ENCODE data around the gene CLDN14.

The CLDN14 gene

DNA sequence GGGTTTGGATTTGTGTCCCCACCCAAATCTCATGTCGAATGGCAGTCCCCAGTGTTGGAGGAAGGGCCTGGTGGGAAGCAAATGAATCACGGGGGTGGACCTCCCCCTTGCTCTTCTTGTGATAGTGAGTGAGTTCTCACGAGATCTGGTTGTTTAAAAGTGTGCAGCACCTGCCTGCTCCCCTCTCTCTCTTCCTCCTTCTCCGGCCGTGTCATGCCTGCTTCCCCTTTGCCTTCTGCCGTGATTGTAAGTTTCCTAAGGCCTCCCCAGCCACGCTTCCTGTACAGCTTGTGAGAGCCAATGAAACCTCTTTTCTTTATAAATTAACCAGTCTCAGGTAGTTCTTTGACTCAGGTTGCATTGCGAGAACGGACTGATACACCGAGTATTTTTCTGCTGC is 15.9 kb downstream of the CLDN14 start:
- Histone ChIP-seq H2AFZ (ENCODE audit: low read length) (no peak overlapping the region), H3K4me2 (ENCODE audit: low read depth, low read length) (no peak overlapping the region), H3K4me1 (ENCODE audit: low read length) (0 out of 2 replicates have a peak, but pooled peaks cover 6% of the 10 kb centered on the region), H4K20me1 (ENCODE audit: insufficient read depth, low read length) (no peaks in the 10 kb centered on the region), H3K27me3 (replicated peaks; ENCODE audit: insufficient read depth, low read length) (no peaks in the 10 kb centered on the region), H3K79me2 (ENCODE audit: low read length) (no peaks in the 10 kb centered on the region), H3K27ac (ENCODE audit: low read length) (no peak overlapping the region), H3K9me3 (replicated peaks; ENCODE audit: insufficient read depth, low read length) (no peaks in the 10 kb centered on the region), H3K36me3 (replicated peaks; ENCODE audit: insufficient read depth, low read length) (no peaks in the 10 kb centered on the region), H3K9ac (ENCODE audit: low read length) (no peak overlapping the region), H3K9me2 (replicated peaks; ENCODE audit: insufficient read depth, low read length) (no peaks in the 10 kb centered on the region), H3F3A (ENCODE audit: insufficient read depth, low read length) (no peaks in the 10 kb centered on the region), H3K4me3 (ENCODE audit: low read length) (no peak overlapping the region)
- TF ChIP-seq, protein P1, sequence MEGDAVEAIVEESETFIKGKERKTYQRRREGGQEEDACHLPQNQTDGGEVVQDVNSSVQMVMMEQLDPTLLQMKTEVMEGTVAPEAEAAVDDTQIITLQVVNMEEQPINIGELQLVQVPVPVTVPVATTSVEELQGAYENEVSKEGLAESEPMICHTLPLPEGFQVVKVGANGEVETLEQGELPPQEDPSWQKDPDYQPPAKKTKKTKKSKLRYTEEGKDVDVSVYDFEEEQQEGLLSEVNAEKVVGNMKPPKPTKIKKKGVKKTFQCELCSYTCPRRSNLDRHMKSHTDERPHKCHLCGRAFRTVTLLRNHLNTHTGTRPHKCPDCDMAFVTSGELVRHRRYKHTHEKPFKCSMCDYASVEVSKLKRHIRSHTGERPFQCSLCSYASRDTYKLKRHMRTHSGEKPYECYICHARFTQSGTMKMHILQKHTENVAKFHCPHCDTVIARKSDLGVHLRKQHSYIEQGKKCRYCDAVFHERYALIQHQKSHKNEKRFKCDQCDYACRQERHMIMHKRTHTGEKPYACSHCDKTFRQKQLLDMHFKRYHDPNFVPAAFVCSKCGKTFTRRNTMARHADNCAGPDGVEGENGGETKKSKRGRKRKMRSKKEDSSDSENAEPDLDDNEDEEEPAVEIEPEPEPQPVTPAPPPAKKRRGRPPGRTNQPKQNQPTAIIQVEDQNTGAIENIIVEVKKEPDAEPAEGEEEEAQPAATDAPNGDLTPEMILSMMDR (IDR thresholded peaks at IDR 0.05; ENCODE audit: low read length): no peak
- TF ChIP-seq EZH2phosphoT487 (IDR thresholded peaks at IDR 0.05; ENCODE audit: low read length) (no peak), EZH2 (optimal IDR thresholded peaks at IDR 0.05; ENCODE audit: low read depth, low read length) (no peak)
- DNase-seq: no peak

DNA sequence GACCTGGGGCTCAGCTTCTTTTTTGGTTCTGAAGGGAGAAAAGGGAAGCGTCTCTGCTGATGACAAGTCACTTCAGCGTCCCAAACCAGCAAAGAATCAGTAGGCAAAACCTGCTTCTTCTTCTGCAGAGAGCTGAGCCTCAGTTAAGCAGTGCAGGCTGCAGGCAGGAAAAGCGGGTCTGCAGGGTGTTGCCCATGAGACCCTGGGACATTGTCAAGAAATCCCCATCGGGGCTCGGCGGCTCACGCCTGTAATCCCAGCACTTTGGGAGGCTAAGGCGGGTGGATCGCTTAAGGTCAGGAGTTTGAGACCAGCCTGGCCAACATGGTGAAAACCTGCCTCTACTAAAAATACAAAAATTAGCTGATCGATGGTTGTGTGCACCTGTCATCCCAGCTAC is 16.7 kb downstream of the CLDN14 start:
- TF ChIP-seq EZH2 (optimal IDR thresholded peaks at IDR 0.05; ENCODE audit: low read depth, low read length): no peak
- TF ChIP-seq, protein P1 (IDR thresholded peaks at IDR 0.05; ENCODE audit: low read length): no peak
- no peak for TF ChIP-seq EZH2phosphoT487 (IDR thresholded peaks at IDR 0.05; ENCODE audit: low read length)
- H3K27ac ChIP-seq (ENCODE audit: low read length): no peak overlapping the region
- no peaks in the 10 kb centered on the region for H3K27me3 ChIP-seq (replicated peaks; ENCODE audit: insufficient read depth, low read length)
- no peak overlapping the region for H2AFZ ChIP-seq (ENCODE audit: low read length)
- no peak overlapping the region for H3K9ac ChIP-seq (ENCODE audit: low read length)
- no peaks in the 10 kb centered on the region for H3K79me2 ChIP-seq (ENCODE audit: low read length)
- H3K9me3 ChIP-seq (replicated peaks; ENCODE audit: insufficient read depth, low read length): no peaks in the 10 kb centered on the region
- H4K20me1 ChIP-seq (ENCODE audit: insufficient read depth, low read length): no peaks in the 10 kb centered on the region
- 0 out of 2 replicates have a peak, but pooled peaks cover 6% of the 10 kb centered on the region for H3K4me1 ChIP-seq (ENCODE audit: low read length)
- no peak for DNase-seq
- H3K36me3 ChIP-seq (replicated peaks; ENCODE audit: insufficient read depth, low read length): no peaks in the 10 kb centered on the region
- H3F3A ChIP-seq (ENCODE audit: insufficient read depth, low read length): no peaks in the 10 kb centered on the region
- no peak overlapping the region for H3K4me2 ChIP-seq (ENCODE audit: low read depth, low read length)
- H3K4me3 ChIP-seq (ENCODE audit: low read length): no peak overlapping the region
- no peaks in the 10 kb centered on the region for H3K9me2 ChIP-seq (replicated peaks; ENCODE audit: insufficient read depth, low read length)

DNA sequence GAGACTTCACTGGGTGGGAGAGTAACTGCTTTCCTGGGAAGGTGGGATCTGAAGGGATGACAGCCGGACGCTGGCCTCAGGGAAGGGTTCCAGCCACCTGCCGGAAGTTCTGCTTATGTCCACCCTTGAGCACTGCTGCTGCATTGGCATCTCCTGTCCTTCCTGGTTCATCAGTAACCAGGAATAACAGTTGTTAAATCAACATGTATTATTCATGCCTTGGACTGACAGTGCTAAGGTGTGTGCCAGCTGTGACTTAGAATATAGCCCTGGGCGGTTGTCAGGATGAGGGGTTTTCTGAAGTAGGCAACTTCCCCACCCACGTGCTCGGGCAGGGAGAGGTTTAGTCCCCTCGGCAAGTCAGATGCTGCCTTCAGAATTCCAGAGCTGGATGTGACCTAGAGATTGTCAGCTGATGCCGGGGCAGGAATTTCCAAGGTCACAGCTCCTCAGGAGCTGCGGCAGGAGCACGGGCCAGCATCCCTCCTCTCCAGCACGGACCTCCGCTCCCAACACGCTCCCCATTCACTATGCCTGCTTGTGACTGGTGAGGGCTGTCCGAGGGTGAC is 17.9 kb downstream of the CLDN14 start:
- Histone ChIP-seq H3K27ac (ENCODE audit: low read length) (no peak overlapping the region), H3K9me2 (replicated peaks; ENCODE audit: insufficient read depth, low read length) (no peaks in the 10 kb centered on the region), H3K9ac (ENCODE audit: low read length) (no peak overlapping the region), H3K36me3 (replicated peaks; ENCODE audit: insufficient read depth, low read length) (no peaks in the 10 kb centered on the region), H3F3A (ENCODE audit: insufficient read depth, low read length) (no peaks in the 10 kb centered on the region), H3K79me2 (ENCODE audit: low read length) (no peaks in the 10 kb centered on the region), H3K27me3 (replicated peaks; ENCODE audit: insufficient read depth, low read length) (no peaks in the 10 kb centered on the region), H2AFZ (ENCODE audit: low read length) (peak overlapping the region; percentile 25; the same call in 1 of the 2 replicates), H3K4me1 (ENCODE audit: low read length) (0 out of 2 replicates have a peak, but pooled peaks cover 6% of the 10 kb centered on the region), H4K20me1 (ENCODE audit: insufficient read depth, low read length) (no peaks in the 10 kb centered on the region), H3K4me3 (ENCODE audit: low read length) (no peak overlapping the region), H3K4me2 (ENCODE audit: low read depth, low read length) (no peak overlapping the region), H3K9me3 (replicated peaks; ENCODE audit: insufficient read depth, low read length) (no peaks in the 10 kb centered on the region)
- TF ChIP-seq EZH2phosphoT487 (IDR thresholded peaks at IDR 0.05; ENCODE audit: low read length): no peak
- TF ChIP-seq, protein P1 (IDR thresholded peaks at IDR 0.05; ENCODE audit: low read length): no peak
- no peak for TF ChIP-seq EZH2 (optimal IDR thresholded peaks at IDR 0.05; ENCODE audit: low read depth, low read length)
- no peak for DNase-seq
